GM19239 (cell line): ENCODE measurements around the gene DHDH.
A peak's percentile ranks its signal among the peaks of the same experiment; 100 is the strongest.

Experiments
- DNase-seq: peaks from one replicate; pipeline ENCODE4 v3.0.0; 2011; ENCODE audit warnings: low spot score; ENCODE audit not compliant: insufficient read length
- FAIRE-seq: peaks from 2 replicates; lab custom pipeline; 2011; peaks lifted over from hg19 to GRCh38; lab: Jason Lieb, UNC

The DHDH gene

GRCh38 chr19:48989701-48990291, 56.3 kb downstream of the DHDH start:
- DNase-seq = no peak
- no peak for FAIRE-seq

- FAIRE-seq = no peak
Observed at GRCh38 chr19:48990400-48990799, 56.9 kb downstream of the DHDH start.

GRCh38 chr19:48991011-48991609, 57.6 kb downstream of the DHDH start:
- no peak for FAIRE-seq
- no peak for DNase-seq

More at GRCh38 chr19:48990400-48990799, 56.9 kb downstream of the DHDH start:
- no peak for DNase-seq

- no peak for DNase-seq
- FAIRE-seq = peak; percentile 53
Observed at GRCh38 chr19:48991873-48992580, 58.5 kb downstream of the DHDH start.

- no peak for DNase-seq
Observed at GRCh38 chr19:48992581-48993174, 59.2 kb downstream of the DHDH start.

GRCh38 chr19:48993175-48994034, 59.9 kb downstream of the DHDH start, which contains the start of the genes GYS1 and RUVBL2:
Gene GYS1 (minus strand): TSS chr19:48993309. CDS start chr19:48993112, 197 bp downstream.
Gene RUVBL2 (plus strand): TSS chr19:48993887. CDS start chr19:48993912, 25 bp downstream.
- peak; percentile 96 for DNase-seq
- FAIRE-seq = peak; percentile 100

More at GRCh38 chr19:48992581-48993174, 59.2 kb downstream of the DHDH start:
- FAIRE-seq = peak; percentile 80

- FAIRE-seq (no peak), DNase-seq (no peak)
Observed at GRCh38 chr19:48994035-48994386, 60.5 kb downstream of the DHDH start.
